Erythroblast (primary cell): ENCODE data around the gene IQGAP3.

Source experiments
- GATA1 ChIP-seq: IDR thresholded peaks from 2 replicates; pipeline ENCODE4 v1.6.1; 2011; ENCODE audit warnings: low read depth, mild to moderate bottlenecking, control low read depth, low read length, moderate library complexity
- POLR2A ChIP-seq: IDR thresholded peaks from 2 replicates; pipeline ENCODE4 v1.6.1; 2011; ENCODE audit warnings: mild to moderate bottlenecking, low read length

DNA sequence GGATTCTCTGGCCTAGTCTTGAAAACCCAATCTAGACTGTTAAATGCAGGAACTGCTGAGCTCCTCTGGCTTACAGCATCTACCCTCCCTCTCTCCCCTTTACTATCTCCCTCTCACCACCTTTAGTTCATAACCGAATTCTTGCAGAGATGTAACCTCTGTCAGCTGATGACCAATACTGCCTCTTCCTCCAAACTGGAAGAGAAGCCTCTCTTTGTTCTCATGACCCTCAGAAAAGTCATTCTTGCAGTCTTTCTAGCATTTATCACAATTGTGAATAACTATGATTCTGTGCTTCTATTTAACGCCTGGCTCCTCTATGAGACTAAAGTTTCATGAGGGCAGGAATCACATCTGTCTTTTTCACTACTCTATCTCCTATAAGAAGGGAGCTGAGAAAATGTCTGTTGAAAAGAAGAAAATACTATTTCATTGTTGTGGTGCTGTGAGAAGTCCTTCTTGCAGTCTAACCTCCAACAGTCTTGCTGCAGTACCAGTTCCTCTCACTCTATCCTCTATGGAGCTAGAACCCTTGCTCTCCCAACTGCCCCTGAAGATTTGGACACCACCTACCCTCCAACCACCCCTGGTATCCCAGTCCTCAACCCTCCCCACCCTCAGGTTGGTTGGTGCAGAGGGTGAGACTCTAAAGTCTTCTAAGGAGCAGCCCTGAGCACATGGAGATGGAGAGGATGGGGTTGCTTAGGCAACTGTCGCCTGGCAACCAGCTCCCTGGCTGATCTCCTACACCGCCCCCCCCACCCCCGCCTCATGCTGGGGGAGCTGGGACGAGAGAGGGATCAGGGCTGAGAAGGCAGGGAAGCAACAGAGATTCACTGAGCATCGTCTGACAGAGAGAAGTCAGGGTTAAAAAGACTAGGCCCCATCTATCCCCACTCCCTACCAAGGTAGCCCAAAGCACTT, 85.7 kb downstream of the IQGAP3 start:
- TF ChIP-seq POLR2A: no peak
- TF ChIP-seq GATA1: no peak
